Upper lobe of left lung (tissue), 6 donors: ENCODE data around the gene TXNRD2. TPM values are rescaled to one million over a fixed set of nuclear protein-coding genes. Genes with fewer than 3 reads are reported as not detected.

Experiments used
- ATAC-seq, 2 donors: fragments of 200-7000 bp; cut with Tn5 transposase; one replicate each; pipeline ENCODE4 v1.9.1; 2022; ENCODE audit warnings: mild to moderate bottlenecking in 2 of 2, moderate library complexity in 2 of 2; ENCODE audit not compliant: low FRiP score in 2 of 2
- DNase-seq, 2 donors: peaks; one replicate each; pipeline ENCODE4 v3.0.0-alpha.2; 2019 to 2020
- H3K27ac ChIP-seq, 4 donors: fragments of 200-600 bp; sonication (generic); one replicate each; pipeline ENCODE4 v1.5.1; 2016 to 2019
- H3K27me3 ChIP-seq, 4 donors: fragments of 200-600 bp; sonication (generic); one replicate each; pipeline ENCODE4 v1.5.1; 2017 to 2019
- H3K36me3 ChIP-seq, 4 donors: fragments of 200-600 bp; sonication (generic); one replicate each; pipeline ENCODE4 v1.5.1; 2016 to 2019
- H3K4me1 ChIP-seq, 4 donors: fragments of 200-600 bp; sonication (generic); one replicate each; pipeline ENCODE4 v1.5.1; 2018 to 2019
- H3K4me3 ChIP-seq, 4 donors: fragments of 200-600 bp; sonication (generic); one replicate each; pipeline ENCODE4 v1.5.1; 2017 to 2019; ENCODE audit warnings: mild to moderate bottlenecking in 2 of 4, moderate library complexity in 1 of 4
- H3K9me3 ChIP-seq, 4 donors: fragments of 200-600 bp; sonication (generic); one replicate each; pipeline ENCODE4 v1.5.1; 2018 to 2019
- EP300 ChIP-seq, 4 donors: sonication (generic); formaldehyde crosslinking; IDR thresholded peaks; one replicate each; pipeline ENCODE4 v1.5.1; 2017; ENCODE audit warnings: antibody characterized with exemption in 4 of 4, control low read depth in 2 of 4
- POLR2A ChIP-seq, 4 donors: fragments of 450-650 bp; IDR thresholded peaks; one replicate each; pipeline ENCODE4 v1.5.1; 2016 to 2017; ENCODE audit warnings: antibody characterized with exemption in 4 of 4, mild to moderate bottlenecking in 2 of 4
- POLR2AphosphoS5 ChIP-seq, 2 donors: sonication (generic); formaldehyde crosslinking; IDR thresholded peaks; one replicate each; pipeline ENCODE4 v1.5.1; 2017; ENCODE audit warnings: antibody characterized with exemption in 2 of 2
- WGBS, 2 donors: methylation state at CpG; one replicate each; pipeline ENCODE4 v1.1.5; 2017 to 2018; 5-methylcytosine and 5-hydroxymethylcytosine counted together
- total RNA-seq, 6 donors: library from RNA; depleted of rRNA in 4 of 6; stranded (reverse); fragments of >200 nt in 4 of 6; gene quantifications; one replicate each; pipeline versions ENCODE4 v1.1.0 to v1.2.1, GENCODE V29; 2016 to 2021
- TF ChIP-seq, protein P1 (sequence below), 6 experiments: fragments of 450-650 bp in 4 of 6; fragments of 200-600 bp in 2 of 6; sonication (generic) in 2 of 6; IDR thresholded peaks; one replicate each; pipeline ENCODE4 v1.5.1; 2016 to 2019; ENCODE audit warnings: antibody characterized with exemption in 6 of 6
- donor health status: DM: no; HTN: no; CAD: no; lungs with moderate emphysema.
- donor health status: DM: no; HTN: yes; CAD: no; lungs with severe emphysema.

Gene TXNRD2
- total RNA-seq, 6 donors from 2014 or later = 29.6 to 78.6 (median 49.3) TPM

DNA sequence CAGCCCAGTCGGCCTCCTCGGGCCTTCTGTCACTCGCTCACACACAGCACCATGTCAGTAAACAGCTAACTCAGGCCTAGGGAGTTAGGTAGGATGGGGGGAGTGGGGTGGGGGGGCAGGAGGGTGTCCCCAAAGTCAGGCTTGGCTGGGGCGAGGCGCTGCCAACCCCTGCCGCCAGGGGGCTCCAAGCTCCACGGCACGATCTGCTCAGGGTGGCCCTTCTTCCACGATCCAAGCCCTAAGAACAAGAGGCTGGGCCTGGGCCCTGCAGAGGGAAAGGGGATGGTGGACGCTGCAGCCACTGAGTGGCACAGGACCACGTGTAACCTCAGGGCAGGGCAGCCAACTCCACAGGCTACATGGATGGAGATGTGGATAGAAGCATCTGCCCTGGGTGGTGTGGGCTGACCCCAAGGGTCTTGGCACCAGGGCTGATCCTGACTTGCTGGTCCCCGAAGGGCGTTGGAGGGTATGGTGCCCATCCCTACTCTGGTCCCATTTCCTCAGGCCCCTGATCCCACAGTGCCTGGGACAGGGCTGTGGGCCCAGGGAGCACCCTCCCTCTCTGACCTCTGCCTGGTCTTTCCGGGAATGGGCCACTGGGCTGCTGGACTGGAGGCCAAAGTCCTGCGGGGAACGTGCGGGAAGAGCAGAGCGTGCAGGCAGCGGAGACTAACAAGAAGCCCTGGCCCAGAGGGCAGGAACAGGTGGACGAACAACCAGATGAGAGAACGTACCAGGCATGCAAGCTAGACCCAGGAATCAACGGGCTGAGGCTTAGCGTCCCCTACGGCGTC lies 29.1 kb upstream of the TXNRD2 start:
- ATAC-seq (peak; percentile 79 to 81), DNase-seq (peak; percentile 68 to 96)
- peak overlapping the region in 2 of 4 donors; percentile 30 to 52 for H3K27ac ChIP-seq
- WGBS, 2 donors = 60% methylated on average over 20 to 23 of the region's 25 CpGs
- no peaks in the 10 kb centered on the region for H3K9me3 ChIP-seq
- H3K27me3 ChIP-seq = no peaks in the 10 kb centered on the region
- TF ChIP-seq, protein P1, sequence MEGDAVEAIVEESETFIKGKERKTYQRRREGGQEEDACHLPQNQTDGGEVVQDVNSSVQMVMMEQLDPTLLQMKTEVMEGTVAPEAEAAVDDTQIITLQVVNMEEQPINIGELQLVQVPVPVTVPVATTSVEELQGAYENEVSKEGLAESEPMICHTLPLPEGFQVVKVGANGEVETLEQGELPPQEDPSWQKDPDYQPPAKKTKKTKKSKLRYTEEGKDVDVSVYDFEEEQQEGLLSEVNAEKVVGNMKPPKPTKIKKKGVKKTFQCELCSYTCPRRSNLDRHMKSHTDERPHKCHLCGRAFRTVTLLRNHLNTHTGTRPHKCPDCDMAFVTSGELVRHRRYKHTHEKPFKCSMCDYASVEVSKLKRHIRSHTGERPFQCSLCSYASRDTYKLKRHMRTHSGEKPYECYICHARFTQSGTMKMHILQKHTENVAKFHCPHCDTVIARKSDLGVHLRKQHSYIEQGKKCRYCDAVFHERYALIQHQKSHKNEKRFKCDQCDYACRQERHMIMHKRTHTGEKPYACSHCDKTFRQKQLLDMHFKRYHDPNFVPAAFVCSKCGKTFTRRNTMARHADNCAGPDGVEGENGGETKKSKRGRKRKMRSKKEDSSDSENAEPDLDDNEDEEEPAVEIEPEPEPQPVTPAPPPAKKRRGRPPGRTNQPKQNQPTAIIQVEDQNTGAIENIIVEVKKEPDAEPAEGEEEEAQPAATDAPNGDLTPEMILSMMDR (IDR thresholded peaks at IDR 0.05) = peak; percentile 85 to 99 (median 90)
- TF ChIP-seq POLR2A (IDR thresholded peaks at IDR 0.05) (no peak), POLR2AphosphoS5 (IDR thresholded peaks at IDR 0.05) (no peak), EP300 (IDR thresholded peaks at IDR 0.05) (no peak)
- H3K4me1 ChIP-seq = peaks cover 16 to 30% (median 24%) of the 10 kb centered on the region in 4 donors
- peaks cover 5 to 66% (median 30%) of the 10 kb centered on the region in 4 donors for H3K36me3 ChIP-seq
- no peak overlapping the region for H3K4me3 ChIP-seq

DNA sequence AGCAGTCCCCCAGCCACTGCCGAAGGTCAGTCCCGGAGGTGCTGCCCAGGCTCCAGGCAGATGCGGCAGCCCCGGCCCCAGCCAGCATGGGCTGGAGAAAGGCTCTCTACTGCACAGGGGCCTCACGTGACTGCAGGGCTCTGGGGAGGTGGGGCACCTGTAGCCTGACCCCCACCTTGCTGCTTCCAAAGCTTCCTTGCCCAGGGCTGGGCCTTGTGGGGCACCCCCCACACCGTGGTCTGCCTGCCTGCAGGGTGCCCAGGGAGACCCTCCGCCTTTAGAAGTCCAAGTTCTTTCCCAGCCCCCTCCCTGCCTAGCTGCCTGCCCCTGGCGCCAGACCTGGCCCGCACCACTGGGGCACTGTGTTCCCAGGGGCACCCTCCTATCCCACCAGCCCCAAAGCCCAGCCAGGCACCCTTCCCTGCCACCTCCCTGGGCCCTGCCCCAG lies 28.4 kb upstream of the TXNRD2 start:
- WGBS, 2 donors = 71 to 73% methylated on average over 9 of the region's 9 CpGs
- no peak for TF ChIP-seq POLR2A (IDR thresholded peaks at IDR 0.05)
- TF ChIP-seq, protein P1 (IDR thresholded peaks at IDR 0.05) = no peak
- no peak for TF ChIP-seq EP300 (IDR thresholded peaks at IDR 0.05)
- TF ChIP-seq POLR2AphosphoS5 (IDR thresholded peaks at IDR 0.05) = no peak
- ATAC-seq (no peak), DNase-seq (peak in 1 of 2 donors; percentile 58)
- Histone ChIP-seq H3K4me3 (no peak overlapping the region), H3K27me3 (no peaks in the 10 kb centered on the region), H3K4me1 (peaks cover 16 to 30% (median 24%) of the 10 kb centered on the region in 4 donors), H3K27ac (peak overlapping the region in 2 of 4 donors; percentile 20 to 52), H3K9me3 (no peaks in the 10 kb centered on the region), H3K36me3 (peaks cover 5 to 67% (median 33%) of the 10 kb centered on the region in 4 donors)

DNA sequence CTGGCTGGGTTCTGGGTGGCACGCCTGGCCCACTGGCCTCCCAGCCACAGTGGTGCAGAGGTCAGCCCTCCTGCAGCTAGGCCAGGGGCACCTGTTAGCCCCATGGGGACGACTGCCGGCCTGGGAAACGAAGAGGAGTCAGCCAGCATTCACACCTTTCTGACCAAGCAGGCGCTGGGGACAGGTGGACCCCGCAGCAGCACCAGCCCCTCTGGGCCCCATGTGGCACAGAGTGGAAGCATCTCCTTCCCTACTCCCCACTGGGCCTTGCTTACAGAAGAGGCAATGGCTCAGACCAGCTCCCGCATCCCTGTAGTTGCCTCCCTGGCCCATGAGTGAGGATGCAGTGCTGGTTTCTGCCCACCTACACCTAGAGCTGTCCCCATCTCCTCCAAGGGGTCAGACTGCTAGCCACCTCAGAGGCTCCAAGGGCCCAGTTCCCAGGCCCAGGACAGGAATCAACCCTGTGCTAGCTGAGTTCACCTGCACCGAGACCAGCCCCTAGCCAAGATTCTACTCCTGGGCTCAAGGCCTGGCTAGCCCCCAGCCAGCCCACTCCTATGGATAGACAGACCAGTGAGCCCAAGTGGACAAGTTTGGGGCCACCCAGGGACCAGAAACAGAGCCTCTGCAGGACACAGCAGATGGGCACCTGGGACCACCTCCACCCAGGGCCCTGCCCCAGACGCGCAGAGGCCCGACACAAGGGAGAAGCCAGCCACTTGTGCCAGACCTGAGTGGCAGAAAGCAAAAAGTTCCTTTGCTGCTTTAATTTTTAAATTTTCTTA lies 27.7 kb upstream of the TXNRD2 start:
- DNase-seq (peak in 1 of 2 donors; percentile 61), ATAC-seq (no peak)
- H3K9me3 ChIP-seq = no peaks in the 10 kb centered on the region
- H3K4me3 ChIP-seq = no peak overlapping the region
- peak overlapping the region in 1 of 4 donors; percentile 52 for H3K27ac ChIP-seq
- peaks cover 10 to 22% (median 21%) of the 10 kb centered on the region in 4 donors for H3K4me1 ChIP-seq
- TF ChIP-seq POLR2A (IDR thresholded peaks at IDR 0.05) = no peak
- no peak for TF ChIP-seq POLR2AphosphoS5 (IDR thresholded peaks at IDR 0.05)
- no peak for TF ChIP-seq EP300 (IDR thresholded peaks at IDR 0.05)
- TF ChIP-seq, protein P1 (IDR thresholded peaks at IDR 0.05) = no peak
- WGBS, 2 donors = 80 to 89% methylated on average over 3 to 11 of the region's 11 CpGs
- H3K36me3 ChIP-seq = peaks cover 5 to 74% (median 37%) of the 10 kb centered on the region in 4 donors
- H3K27me3 ChIP-seq = no peaks in the 10 kb centered on the region

DNA sequence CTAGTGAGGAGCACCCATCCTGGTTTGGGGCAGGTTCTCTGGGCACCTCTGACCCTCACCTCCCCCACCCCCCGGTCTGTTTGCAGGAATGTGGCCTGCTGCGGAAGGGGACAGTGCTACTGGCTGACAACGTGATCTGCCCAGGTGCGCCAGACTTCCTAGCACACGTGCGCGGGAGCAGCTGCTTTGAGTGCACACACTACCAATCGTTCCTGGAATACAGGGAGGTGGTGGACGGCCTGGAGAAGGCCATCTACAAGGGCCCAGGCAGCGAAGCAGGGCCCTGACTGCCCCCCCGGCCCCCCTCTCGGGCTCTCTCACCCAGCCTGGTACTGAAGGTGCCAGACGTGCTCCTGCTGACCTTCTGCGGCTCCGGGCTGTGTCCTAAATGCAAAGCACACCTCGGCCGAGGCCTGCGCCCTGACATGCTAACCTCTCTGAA lies 26.9 kb upstream of the TXNRD2 start:
- TF ChIP-seq POLR2AphosphoS5 (IDR thresholded peaks at IDR 0.05) (no peak), EP300 (IDR thresholded peaks at IDR 0.05) (no peak), POLR2A (IDR thresholded peaks at IDR 0.05) (no peak)
- TF ChIP-seq, protein P1 (IDR thresholded peaks at IDR 0.05) = no peak
- 90 to 94% methylated on average over 7 to 18 of the region's 18 CpGs for WGBS, 2 donors
- Histone ChIP-seq H3K9me3 (no peaks in the 10 kb centered on the region), H3K4me3 (no peak overlapping the region), H3K27ac (no peak overlapping the region), H3K36me3 (peaks cover 5 to 76% (median 43%) of the 10 kb centered on the region in 4 donors), H3K4me1 (peaks cover 9 to 25% (median 19%) of the 10 kb centered on the region in 4 donors), H3K27me3 (no peaks in the 10 kb centered on the region)
- DNase-seq (no peak), ATAC-seq (no peak)
